PC-9 (cell line): Measurements from ENCODE around the gene CRYBG1.

ENCODE experiments used
- EZH2 ChIP-seq: fragments of 200-600 bp; sonication (generic); IDR thresholded peaks from 2 replicates; pipeline ENCODE4 v1.8.0; 2017; ENCODE audit warnings: antibody characterized with exemption, low read depth
- TF ChIP-seq, protein P1 (sequence below): fragments of 200-600 bp; sonication (generic); conservative IDR thresholded peaks from 2 replicates; pipeline ENCODE4 v1.6.1; 2017; ENCODE audit warnings: mixed run types, antibody characterized with exemption, mild to moderate bottlenecking, moderate library complexity

DNA sequence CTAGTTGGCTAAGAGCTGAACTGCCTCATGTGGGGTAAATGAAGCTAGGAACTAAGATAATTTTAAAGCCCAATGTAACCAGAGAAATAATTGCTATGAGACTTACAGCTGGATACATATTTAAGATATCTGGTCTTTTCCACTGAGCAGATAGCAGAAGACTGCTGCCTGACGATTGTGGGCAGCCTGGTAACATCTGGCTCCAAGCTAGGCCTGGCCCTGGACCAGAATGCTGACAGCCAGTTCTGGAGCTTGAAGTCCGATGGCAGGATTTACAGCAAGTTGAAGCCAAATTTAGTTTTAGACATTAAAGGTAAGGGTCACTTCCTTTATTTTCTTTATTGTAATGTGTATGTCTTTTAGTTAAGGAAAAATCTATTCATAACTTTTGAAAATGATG, 203.1 kb downstream of the CRYBG1 start:
- TF ChIP-seq, protein P1, sequence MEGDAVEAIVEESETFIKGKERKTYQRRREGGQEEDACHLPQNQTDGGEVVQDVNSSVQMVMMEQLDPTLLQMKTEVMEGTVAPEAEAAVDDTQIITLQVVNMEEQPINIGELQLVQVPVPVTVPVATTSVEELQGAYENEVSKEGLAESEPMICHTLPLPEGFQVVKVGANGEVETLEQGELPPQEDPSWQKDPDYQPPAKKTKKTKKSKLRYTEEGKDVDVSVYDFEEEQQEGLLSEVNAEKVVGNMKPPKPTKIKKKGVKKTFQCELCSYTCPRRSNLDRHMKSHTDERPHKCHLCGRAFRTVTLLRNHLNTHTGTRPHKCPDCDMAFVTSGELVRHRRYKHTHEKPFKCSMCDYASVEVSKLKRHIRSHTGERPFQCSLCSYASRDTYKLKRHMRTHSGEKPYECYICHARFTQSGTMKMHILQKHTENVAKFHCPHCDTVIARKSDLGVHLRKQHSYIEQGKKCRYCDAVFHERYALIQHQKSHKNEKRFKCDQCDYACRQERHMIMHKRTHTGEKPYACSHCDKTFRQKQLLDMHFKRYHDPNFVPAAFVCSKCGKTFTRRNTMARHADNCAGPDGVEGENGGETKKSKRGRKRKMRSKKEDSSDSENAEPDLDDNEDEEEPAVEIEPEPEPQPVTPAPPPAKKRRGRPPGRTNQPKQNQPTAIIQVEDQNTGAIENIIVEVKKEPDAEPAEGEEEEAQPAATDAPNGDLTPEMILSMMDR, result no peak
- no peak for TF ChIP-seq EZH2
